GM23248 (cell line): ENCODE data around the gene KIFC3.

Experiments
- EZH2 ChIP-seq: fragments of 200-600 bp; sonication (generic); IDR thresholded peaks from 2 replicates; pipeline ENCODE4 v1.6.1; 2018; ENCODE audit warnings: antibody characterized with exemption, mild to moderate bottlenecking; ENCODE audit not compliant: insufficient read depth, poor library complexity, severe bottlenecking
- EZH2phosphoT487 ChIP-seq: fragments of 200-600 bp; sonication (generic); IDR thresholded peaks from 2 replicates; pipeline ENCODE4 v1.6.1; 2018; ENCODE audit warnings: antibody characterized with exemption, moderate library complexity, mild to moderate bottlenecking, low read depth; ENCODE audit not compliant: insufficient read depth

DNA sequence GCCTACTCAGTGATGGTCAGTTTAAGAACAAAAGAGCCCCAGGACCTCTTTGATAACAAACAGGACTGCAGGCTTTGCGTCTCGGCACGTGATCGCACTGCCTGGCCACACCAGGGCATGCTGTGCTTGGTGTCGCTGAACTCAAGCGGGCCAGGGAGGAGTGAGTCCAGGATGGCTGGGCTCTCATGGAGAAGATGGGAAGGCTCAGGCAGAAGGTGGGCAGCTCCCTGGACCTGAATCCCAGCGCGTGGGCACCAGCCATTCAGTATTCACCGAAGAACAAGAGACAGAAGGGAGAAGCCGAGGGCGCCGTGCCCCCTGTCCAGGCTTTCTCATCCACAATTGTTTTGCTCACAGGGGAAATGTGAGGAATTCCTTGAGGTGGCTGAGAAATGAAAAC lies 54.8 kb downstream of the KIFC3 start:
- TF ChIP-seq EZH2 (no peak), EZH2phosphoT487 (no peak)
